Hematopoietic multipotent progenitor cell treated with erythropoietin and hydrocortisone succinate and interleukin-3 and kit ligand, for 6 days (in vitro differentiated cells): ENCODE results near the gene CAMTA1.
A peak's percentile ranks its signal among the peaks of the same experiment; 100 is the strongest.
"Not testable (repeated sequence)": the region's sequence is repeated elsewhere in the genome, so short reads cannot be mapped to it uniquely, and the experiment has no call there.

ENCODE experiments used
- DNase-seq: peaks from one replicate; pipeline ENCODE4 v3.0.0-alpha.2; 2015

Gene CAMTA1

DNA sequence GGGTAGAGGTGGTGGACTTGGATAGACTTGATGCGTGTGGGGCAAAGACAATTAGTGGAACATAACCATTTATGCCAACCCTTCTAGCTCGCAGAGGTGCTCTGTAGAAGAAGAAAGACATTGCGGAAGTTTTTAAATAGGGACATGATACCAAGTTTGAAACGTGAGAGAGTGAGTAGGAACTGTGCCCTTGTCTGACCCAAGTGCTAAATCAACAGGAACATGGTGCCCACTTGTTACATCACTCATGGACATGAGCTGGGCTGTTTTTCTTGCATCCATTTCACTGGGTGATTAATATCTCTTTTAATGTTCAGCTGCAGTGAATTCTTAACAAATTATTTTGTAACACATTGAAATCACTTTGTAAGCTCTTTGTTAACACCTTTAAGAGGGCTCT lies 577.7 kb downstream of the CAMTA1 start:
- DNase-seq: no peak

DNA sequence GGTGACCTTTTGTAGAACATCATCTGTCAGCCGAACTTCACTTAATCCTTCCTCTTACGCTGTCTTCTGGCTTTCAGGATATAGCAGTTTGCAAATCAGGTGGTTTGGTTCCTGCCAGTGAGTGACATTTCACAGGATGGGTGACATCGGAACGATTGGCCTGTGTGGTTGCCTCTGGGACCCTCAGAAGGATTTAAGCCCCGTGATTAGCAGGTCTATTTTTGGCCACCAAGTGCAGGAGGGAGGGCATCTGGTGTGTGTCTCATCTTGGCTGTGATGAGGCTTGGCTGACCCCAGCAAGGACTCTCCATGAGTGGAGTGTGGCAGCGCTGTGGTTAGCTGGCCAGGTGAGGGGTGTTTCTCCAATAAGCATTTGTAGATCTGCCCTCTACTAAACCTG lies 578.2 kb downstream of the CAMTA1 start:
- DNase-seq: no peak

DNA sequence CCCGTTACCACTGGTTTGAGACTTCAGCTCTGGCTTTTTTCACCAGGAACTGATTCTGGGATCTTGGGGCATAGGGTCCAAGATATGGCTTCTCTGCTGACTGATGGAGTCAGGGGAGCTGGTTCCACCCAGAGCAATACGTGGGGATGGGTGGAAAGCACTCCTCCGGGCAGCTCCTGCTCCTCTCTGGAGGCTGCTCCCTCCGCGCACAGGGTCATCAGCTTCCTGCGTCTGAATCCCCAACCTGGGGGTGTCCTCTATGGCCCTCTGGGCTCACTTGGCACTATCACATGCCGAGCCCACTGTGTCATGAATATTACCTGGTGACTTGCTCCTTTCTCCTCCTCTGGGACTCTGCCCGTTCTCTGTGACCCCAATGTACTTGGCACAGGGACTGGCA lies 580.5 kb downstream of the CAMTA1 start:
- no peak for DNase-seq

DNA sequence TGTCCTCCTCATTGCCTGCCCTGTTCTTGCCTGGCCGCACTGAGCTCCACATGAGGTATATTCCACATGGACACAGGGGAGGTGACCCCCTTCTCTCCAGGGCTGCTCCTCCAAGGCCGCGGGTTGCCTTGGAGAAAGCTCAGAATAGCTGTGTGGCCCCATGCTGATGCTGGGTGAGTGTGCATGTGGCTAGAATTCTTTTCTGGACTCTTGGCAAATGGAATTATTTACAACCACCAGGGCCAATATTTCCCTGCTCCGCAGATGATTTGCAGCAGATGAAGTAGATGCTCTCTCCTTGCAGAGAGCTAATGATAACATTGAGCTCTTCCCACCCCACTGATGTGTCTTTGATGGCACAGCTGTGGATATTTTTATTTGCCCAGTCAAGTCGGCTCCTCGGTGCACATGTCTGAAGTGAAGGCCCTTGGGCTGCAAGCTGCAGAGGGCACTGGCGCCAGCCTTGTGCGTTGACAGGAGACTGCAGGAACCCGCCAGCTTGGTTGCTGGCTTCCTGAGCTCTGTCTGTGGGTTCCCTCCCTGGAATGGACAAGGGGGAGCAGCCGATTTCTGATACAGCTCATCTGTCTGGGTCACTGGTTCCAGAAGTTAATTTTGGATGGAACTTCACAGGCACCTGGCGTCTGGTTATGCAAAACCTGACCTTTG lies 581.2 kb downstream of the CAMTA1 start:
- DNase-seq: no peak

DNA sequence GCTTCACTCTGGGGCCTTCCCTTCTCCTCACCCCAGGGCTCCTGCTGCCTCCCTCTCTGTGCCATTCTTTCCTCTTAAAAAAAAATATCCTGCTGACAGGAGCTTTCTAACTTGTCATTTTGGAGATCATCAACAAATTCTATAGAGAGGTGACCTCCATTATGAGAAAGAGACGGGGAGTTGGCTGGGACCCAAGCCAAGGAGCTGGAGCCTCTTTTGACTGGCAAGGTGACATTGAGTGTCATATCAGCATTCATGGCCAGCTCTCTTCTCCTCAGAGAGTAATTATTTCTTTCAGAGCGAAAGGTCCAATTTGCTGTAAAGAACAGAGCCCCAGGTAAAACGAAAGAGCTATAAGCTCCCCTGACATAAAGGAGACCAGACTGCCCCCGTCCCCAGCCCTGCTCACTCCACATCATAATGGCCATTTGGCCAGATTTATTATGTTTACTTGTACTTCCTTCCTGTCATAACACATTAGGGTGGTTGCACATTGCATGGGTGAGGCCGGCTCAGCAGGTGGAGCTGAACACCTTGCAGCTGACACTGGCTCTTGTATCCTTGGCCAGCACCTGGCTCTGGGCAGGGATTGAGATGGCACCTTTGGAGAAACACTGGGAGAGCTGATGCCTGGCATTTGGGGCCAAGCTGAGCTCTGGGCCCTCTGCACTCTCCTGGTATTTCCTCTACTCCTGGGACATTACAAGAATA lies 581.9 kb downstream of the CAMTA1 start:
- no peak for DNase-seq

DNA sequence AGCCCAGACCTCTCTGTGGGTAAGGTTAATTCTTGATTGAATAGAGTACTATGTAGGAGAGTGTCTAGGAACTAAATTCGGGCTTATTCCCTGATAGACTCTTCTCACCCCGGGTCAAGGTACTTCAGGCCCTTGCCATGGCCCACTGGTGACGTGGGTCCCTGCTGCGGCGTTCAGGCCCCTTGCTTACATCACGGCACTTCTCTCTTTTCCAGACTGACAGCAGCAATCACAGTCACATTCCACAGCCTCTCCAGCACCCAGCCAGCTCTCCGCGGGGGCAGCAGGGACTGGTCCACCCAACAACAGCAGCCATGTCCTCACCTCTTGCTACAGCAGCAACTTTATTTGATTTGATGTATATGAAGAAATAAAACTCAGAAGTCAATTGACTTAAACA lies 584.6 kb downstream of the CAMTA1 start:
- no peak for DNase-seq

DNA sequence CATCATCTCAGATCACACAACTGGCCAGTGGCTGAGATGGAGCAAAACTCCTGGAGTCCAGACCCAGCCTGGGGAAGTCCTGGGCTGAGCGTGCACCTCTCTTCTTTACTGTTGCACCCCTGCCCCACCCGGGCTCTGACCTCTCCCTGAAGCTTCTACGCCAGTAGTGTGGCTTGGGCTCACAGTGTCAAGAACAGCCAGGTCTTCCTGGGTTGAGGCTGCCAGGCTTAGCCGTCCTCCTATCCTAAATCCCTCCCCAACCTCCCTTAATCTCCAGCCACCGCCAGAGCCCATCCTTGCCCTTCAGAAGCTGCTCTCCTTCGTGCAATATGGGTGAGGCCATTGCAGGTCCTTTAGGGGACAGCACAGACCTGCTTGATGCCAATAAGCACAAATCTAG lies 586.7 kb downstream of the CAMTA1 start:
- DNase-seq: no peak

DNA sequence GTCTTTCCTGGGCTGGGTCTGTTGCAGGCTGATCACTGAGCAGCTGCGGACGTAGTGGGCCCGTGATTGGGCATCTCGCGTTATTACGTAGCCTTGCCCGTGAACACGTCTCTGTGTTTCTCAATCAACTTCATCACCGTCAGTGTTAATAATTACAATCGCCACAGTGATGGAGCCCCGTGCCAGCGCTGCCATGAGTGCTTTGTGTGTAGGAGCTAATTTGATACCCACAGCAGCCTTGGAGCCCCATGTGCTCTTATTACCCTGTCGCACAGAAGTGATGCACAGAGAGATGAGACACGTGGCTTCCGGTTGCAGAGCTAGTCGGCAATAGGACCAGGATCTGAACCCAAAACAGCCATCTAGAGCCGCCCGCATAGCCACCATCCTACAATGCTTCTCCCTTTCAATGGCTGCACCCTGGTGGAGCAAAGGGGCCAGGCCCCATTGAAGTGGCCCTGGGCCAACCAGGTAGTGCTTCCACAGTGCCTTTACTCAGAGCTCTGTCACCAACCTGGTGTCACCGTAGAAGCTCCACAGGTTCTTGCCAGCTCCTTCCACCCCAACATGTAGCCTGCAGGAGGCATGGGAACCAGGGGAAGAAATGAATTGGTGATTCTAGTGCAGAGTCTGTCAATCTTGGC lies 587.3 kb downstream of the CAMTA1 start:
- no peak for DNase-seq

DNA sequence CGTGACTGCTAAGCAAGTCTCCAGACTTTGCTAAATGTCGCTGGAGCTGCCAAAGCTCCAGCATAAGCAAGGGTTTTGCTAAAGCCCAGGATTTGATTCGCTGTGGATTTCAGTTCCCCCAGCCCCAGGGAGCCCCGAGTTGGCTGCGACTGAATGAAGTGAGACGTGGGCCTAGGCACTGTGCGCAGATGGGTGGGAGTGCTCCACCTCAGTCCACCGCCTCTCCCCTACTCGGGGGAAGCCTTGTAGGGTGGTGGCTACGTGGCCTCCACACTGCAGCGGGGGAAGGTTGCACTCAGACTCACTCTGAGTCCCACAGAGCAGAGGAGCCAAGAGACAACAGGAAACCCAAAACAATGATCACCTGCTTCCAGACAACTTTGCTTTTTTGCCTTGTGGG lies 588.0 kb downstream of the CAMTA1 start:
- DNase-seq: no peak

DNA sequence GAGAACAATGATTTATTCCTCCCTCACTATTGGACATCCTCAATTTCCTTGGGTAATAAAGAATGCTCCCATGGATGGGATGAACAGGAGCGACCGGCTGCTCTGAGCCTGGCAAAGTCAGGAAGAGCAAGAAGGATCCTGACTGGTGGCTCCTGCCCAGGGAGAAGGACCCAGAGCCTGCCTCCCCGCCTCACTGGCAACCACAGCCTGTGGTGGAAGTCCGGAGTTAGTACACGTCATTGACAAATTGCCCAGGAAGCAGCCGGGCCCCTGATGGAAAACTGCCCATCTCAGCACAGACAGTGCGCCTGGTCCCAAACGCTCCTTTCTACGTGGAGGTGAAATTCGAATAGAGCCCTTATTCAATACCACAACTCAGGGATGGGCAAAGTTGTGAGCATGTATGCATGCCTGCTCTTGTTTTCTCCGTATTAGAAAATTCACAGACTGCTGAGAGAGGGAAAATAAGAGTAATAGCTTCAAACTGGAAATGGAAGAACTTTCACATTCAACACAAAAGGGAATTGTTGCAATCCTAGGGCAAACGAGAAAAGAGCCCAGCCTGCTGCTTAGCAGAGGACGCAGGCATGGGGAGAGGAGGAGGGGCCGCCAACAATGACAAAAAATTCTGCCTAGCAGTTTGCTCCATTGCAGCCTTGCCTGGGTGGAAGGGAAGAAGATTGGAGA lies 588.8 kb downstream of the CAMTA1 start:
- DNase-seq: no peak

DNA sequence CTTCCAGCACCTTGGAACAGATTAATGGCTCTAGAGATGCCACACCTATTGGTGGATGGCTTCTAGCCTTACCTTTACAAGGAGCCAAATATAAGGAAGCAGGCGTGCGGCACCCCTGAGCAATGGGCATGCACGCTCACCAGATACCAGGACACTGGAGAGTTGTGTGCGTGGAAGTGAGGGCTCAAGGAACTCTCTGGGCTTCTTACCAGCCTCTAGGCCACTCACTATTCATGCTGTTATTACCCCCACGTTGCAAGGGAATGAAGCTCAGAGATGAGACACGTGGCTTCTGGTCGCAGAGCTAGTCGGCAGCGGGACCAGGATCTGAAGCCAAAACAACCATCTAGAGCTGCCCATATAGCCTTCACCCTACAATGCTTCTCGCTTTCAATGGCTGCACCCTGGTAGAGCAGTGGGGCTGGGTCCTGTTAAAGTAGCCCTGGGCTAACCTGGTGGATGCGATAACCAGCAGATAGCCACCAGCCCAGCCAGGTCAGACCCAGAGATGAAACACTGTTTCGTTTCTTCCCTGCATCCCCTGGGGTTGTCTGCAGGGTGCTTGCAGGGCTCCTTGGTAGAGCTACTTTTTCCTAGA lies 589.4 kb downstream of the CAMTA1 start:
- DNase-seq: no peak

DNA sequence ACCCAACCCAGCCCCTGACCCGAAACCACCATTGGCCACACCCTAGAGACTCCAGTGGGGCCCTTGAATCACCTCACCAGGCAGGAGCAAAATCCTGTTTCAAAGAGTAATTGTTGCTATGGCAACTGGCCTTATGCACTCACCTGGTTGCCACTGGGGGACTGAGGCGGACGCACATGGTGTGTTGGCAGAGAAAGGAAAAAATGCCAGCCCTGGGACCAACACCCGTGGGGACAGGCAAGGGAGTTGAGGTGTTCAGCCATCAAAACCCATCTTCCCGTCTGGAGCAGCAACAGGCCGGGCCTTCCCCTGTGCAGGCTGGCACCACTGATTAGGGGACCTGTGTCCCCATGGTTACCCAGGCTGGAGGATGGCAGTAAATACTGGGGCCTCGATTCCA lies 590.1 kb downstream of the CAMTA1 start:
- DNase-seq: no peak

DNA sequence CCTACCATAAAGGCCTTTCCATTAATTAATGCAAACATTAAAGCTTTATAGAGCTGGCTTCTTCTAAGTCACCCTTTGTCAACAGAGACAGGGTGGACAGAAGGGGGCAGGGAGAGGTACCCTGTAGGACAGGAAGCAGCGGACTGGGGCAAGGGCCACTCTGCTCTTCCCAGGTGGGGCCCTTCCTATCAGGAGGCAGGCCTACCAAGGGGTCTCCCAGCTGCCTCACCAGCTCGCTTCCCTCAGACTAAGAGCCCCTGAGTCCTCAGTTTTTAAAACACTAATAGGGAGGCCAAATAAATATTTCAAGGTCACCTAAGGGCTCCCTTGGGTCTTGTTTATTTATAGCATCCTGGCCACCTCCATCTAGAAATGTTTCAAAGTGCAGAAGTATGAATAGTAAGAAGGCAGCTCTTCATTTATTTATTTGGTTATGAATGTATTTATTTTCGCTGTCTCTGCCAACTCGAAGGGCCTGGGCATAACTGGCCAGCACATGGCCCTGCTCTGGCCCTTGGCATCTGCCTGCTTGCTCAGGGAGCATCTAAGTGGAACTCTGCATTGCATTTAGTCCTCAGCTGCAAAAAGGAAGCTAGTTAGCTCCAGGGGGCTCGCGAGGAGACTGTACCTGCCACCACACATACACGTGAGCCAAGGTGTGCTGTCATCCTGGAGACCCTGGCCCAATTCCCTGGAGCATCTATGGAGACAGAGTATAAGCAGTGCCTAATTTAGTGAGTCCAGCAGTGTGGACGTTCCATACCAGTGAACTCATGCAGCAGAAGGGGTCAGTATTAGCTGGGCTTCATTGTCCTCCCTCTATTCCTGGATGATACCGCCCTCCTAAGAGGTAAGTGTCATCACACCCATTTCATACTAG lies 590.8 kb downstream of the CAMTA1 start:
- no peak for DNase-seq

DNA sequence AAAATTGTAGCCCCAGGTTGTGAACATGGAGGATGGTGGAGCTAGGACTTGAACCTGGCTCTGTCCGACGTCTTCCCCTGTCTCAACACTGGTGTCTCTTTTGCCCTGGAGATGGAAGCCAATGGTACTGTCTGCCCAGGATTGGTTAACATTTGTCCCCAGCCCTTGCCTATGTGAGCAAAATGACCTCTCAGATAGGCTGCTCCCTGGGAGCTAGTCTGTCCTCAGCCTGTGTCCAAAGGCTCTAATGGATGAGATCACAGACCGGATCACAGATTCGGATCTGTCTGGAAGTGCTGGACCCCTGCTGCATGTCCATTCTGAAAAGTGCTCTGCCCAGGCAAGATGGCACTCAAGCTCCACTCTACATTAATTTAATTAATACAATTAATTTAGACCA lies 591.4 kb downstream of the CAMTA1 start:
- DNase-seq: no peak

DNA sequence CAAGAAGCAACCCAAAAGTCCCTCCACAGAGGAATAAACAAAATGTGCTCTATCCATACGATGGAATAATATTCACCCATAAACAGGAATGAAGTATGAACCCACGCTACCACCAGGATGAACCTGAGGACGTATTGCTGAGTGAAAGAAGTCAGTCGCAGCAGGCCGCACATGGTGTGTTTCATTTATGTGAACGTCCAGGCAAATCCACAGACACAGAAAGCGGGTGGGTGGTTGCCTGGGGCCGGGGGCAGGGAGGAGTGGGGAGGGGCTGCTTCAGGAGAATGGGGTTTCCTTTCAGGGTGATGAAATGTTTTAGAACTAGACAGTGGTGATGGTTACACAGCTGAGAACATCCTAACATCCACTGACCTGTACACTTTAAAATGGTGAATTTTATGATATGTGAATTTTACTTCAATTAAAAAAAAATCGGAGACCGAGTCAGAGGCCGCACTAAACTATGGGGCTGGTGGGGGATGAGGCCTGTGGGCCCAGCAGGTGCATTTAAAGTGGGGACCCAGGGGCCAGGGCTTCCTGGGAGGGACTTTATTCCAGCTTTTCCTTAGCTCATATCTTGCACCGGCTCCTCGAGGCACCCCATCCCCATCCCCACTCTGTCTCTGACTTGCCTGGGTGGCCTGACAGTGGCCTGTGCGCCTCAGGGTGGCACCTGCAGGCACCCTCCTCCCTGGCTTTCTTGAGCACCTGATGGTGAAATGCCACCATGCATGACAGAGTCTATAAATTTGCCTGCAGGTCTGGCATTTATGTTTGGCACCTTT lies 593.3 kb downstream of the CAMTA1 start:
- no peak for DNase-seq

DNA sequence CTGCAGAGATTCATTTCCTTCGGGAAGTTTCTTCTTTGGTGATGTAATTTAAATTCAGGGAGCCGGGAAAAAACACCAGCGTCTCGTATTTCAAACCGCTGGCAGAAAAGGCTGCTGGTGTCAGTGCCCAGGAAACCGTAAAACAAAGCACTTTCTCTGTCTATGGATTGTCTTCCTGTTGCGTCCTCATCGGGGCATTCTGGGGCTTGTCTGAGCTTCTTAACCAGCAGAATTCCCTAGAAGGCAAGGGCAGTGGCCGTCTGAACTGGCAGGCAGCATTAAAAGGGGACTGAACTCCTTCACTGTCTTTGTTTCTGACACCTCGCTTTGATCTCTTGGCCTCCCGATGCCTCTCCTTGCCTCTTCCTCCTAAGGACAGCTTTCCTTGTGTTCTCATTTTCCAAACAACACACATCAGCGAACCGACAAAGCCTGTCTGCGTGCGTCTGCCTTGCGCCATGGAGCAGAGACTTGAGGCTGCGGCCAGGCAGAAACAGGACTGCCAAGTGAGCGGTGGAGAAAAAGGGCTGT lies 594.3 kb downstream of the CAMTA1 start:
- DNase-seq: no peak

DNA sequence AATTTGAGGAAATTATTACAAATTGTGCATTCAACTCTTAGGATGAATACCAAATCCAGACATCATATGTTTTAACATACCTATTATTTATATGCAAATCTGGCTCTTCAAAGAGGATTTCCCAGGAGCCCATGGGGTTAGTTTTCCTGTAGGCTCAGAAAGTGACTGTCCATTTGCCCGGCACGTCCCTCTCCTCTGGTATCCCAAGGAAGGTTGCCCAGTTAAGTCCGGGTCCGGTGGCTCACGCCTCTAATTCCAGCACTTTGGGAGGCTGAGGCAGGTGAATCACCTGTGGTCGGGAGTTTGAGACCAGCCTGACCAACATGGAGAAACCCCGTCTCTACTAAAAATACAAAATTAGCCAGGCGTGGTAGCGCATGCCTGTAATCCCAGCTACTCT lies 594.8 kb downstream of the CAMTA1 start:
- not testable (repeated sequence) for DNase-seq

DNA sequence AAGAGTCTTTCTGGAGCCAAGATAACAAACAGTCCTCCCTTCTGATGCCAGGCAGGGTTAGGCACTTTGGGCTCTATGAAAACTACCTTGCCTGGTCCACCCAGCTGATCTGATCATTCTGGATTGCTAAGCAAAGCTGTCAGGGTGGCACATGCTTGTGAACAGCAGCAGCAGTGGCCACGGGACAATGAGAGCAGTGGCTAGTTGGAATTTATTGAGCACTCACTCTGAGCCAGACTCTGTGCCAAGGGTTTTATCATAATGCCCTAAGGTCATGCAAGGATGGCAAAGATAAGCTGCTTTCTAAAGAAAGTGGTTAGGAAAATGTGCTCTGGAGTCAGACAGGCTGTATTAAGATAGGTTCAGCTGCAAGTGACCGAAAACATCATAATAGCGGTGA lies 595.5 kb downstream of the CAMTA1 start:
- DNase-seq: peak; percentile 41

DNA sequence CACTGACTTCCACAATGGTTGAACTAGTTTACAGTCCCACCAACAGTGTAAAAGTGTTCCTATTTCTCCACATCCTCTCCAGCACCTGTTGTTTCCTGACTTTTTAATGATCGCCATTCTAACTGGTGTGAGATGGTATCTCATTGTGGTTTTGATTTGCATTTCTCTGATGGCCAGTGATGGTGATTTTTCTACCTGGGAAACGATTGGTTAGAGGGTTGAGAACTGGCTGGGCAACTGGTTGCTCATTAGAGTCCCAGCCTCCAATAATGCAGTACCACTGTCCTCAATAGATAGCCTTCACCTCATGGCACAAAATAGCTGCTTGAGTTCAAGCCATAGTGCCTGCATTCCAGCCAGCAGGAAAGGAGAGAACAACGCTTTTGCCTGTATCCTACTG lies 596.5 kb downstream of the CAMTA1 start:
- not testable (repeated sequence) for DNase-seq

DNA sequence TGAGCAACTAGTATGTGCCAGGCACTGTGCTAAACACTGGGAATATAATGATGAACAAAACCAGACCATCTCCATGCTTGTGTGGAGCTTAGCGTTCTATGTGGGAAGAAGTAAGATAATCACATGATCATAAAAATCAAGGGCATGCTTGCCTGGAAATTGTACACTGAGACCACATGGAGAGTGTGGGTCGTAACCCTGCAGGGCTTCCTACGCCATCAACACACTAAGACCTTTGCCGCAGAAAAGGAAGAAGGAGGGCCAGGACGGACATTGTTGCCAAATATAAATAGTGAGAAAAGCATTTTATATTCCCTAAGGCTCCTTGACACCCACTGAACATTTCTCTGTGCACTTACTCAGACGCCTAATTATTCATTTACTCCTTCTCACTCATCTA lies 597.7 kb downstream of the CAMTA1 start:
- no peak for DNase-seq
